Mucosa of rectum (tissue), 2 donors: Measurements from ENCODE around the gene TLR6.

Experiments
- H3K27ac ChIP-seq, 2 donors: one replicate each; pipeline ENCODE4 v1.7.0; 2013; ENCODE audit warnings: inconsistent platforms in 2 of 2, low read depth in 2 of 2, low read length in 2 of 2
- H3K27me3 ChIP-seq, 2 donors: one replicate each; pipeline ENCODE4 v1.7.0; 2013; ENCODE audit warnings: low read length in 2 of 2; ENCODE audit not compliant: control insufficient read depth in 2 of 2, insufficient read depth in 2 of 2
- H3K36me3 ChIP-seq, 2 donors: one replicate each; pipeline ENCODE4 v1.7.0; 2013; ENCODE audit warnings: low read length in 2 of 2; ENCODE audit not compliant: control insufficient read depth in 2 of 2, insufficient read depth in 2 of 2
- H3K4me1 ChIP-seq, 2 donors: one replicate each; pipeline ENCODE4 v1.7.0; 2013; ENCODE audit warnings: low read length in 2 of 2, mild to moderate bottlenecking in 1 of 2; ENCODE audit not compliant: control insufficient read depth in 2 of 2, insufficient read depth in 2 of 2
- H3K4me3 ChIP-seq, 2 donors: one replicate each; pipeline ENCODE4 v1.7.0; 2013; ENCODE audit warnings: low read length in 2 of 2
- H3K9ac ChIP-seq, 2 donors: one replicate each; pipeline ENCODE4 v1.7.0; 2013; ENCODE audit warnings: low read length in 2 of 2, low read depth in 1 of 2, mild to moderate bottlenecking in 1 of 2
- H3K9me3 ChIP-seq, 2 donors: one replicate each; pipeline ENCODE4 v1.7.0; 2013; ENCODE audit warnings: low read length in 2 of 2; ENCODE audit not compliant: control insufficient read depth in 2 of 2
- donor health status: healthy.
- donor health status: Normal muscosa, but diverticular disease.

Gene TLR6

DNA sequence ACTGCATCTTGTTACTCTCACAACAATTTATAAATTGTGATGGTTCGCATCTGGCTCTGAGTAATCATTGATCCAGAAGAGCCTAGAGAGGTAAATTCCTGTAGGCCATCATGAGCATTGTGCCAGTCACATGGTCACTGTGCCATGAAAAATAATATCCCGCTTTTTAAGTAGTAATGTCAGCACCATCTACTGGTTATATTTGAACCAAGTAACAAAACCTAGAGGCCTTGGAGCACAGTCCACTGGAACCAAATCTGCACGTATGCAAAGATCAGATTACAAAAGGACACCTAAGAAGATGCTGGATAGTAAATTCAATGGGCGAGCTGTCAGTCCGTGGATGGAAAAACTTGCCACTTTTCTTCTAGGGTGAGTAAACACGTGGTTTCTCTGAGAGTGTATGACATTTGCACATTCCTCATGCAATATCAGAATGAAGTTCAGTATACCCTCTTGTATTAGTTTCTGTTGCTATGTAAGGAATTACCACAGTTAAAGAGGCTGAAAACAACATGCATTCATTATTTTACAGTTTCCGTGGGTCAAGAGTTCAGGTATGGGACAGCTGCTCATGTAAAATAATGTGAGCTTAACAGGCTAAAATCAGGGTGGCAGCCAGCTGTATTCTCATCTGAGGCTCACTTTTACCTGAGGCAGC is 37.8 kb upstream of the TLR6 start:
- H3K4me1 ChIP-seq = peaks cover 5 to 24% of the 10 kb centered on the region in 2 donors
- no peaks in the 10 kb centered on the region for H3K27me3 ChIP-seq
- H3K4me3 ChIP-seq = no peak overlapping the region
- H3K9me3 ChIP-seq = no peaks in the 10 kb centered on the region
- H3K27ac ChIP-seq = no peak overlapping the region
- H3K9ac ChIP-seq = no peak overlapping the region
- peaks cover 33 to 43% of the 10 kb centered on the region in 2 donors for H3K36me3 ChIP-seq

DNA sequence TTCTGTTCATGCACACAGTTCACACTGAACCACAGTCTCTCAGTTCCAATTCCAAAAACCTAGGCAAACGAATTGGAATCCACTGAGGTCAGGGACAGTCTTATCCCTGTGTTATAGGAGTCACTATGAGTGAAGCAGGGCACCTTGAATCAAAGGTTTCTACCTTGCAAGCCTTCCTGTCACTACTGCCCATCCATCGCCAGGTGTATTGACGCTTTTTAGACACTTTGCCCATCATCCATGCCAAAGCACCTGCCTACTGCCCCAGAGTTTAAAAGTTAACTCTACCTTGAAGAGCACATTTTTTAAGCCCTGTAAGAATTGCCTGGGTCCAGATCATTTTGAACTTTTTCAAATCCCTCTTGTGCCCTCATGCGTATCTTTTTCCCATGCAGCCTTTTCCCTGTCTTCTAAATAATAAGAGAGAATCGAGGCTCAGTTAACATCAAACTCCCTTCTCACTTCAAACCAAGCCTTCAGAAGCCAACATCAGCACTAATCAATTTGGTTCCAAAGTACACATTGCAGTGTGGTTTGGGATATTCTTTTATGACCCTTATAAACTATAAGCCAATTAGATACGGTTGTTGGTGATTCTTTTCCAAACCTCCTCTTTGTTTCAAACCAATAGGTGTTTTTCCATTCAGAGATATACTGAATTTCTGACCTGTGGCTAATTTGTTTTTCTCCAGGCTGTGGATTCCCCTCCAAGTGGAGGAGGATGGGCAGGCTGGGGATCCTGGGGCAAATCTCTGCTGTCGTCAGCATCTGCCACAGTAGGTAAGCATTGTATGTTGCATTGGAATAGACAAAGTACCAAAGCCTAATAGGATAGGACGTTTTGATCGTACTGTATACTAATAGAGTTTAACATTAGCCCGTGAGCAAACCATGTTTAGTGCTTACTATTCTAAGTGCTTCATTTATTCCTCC is 34.7 kb upstream of the TLR6 start:
- peaks cover 5 to 24% of the 10 kb centered on the region in 2 donors for H3K4me1 ChIP-seq
- no peaks in the 10 kb centered on the region for H3K9me3 ChIP-seq
- H3K36me3 ChIP-seq = peaks cover 27 to 28% of the 10 kb centered on the region in 2 donors
- H3K9ac ChIP-seq = no peak overlapping the region
- H3K27ac ChIP-seq = no peak overlapping the region
- peak overlapping the region in 1 of 2 donors; percentile 19 for H3K4me3 ChIP-seq
- no peaks in the 10 kb centered on the region for H3K27me3 ChIP-seq

DNA sequence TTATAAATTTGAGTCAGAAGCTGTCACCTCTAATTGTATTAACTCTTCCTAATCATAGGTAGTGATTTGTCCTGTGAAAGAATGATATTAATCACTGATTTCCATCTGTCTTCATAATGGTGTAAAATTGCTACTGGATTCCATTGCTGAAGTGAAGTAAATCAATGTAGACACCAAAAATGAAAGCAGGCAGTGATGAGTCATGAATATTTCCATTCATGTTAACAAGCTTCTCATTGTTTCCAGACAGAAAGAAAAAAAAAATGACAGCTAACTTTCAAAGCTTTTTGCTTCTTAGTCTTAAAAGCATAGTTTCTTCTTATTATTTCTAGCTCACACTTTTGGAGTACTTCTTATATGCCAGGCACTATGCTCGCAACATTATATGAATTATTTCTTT is 32.5 kb upstream of the TLR6 start:
- H3K9ac ChIP-seq = no peak overlapping the region
- H3K9me3 ChIP-seq = no peaks in the 10 kb centered on the region
- no peak overlapping the region for H3K4me3 ChIP-seq
- peaks cover 8 to 13% of the 10 kb centered on the region in 2 donors for H3K36me3 ChIP-seq
- H3K27ac ChIP-seq = peak overlapping the region; percentile 3 to 10
- no peaks in the 10 kb centered on the region for H3K27me3 ChIP-seq
- peaks cover 5 to 24% of the 10 kb centered on the region in 2 donors for H3K4me1 ChIP-seq

DNA sequence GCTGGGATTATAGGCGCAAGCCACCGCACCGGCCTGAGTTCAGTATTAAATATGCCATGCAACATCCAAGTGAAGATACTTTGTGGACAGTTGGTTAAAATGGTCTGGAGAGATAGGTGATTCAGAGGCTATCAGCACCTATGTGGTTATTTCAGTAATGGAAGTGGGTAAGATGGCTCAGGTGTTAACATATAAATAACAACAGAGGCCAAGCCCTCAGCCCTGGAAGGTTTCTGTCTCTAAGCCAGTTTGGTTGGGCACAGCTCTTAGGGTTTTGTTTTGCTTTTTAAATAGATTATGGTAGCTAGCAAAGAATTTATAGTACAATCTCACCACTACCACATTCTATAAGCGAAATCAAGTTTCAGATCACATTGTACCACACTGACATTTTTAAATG is 27.6 kb upstream of the TLR6 start:
- Histone ChIP-seq H3K9ac (no peak overlapping the region), H3K9me3 (no peaks in the 10 kb centered on the region), H3K4me3 (no peak overlapping the region), H3K4me1 (no peaks in the 10 kb centered on the region), H3K36me3 (peaks cover 16 to 23% of the 10 kb centered on the region in 2 donors), H3K27me3 (no peaks in the 10 kb centered on the region), H3K27ac (no peak overlapping the region)

DNA sequence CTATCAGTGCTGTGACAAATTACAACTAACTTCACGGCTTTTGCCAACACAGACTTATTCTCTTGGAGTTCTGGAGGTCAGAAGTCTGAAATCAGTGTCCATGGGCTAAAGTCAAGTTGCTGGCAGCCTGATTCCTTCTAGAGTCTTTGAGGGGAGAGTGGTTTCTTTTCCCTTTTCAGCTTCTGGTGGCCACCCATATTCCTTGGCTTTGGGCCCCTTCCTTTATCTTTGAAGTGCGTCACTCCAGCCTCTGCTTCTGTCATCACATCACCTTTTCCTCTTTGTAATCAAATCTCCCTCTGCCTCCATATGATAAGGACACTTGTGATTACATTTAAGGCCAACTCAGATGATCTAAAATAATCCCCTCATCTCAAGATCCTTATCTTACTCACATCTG is 20.0 kb upstream of the TLR6 start:
- H3K27ac ChIP-seq = no peak overlapping the region
- H3K36me3 ChIP-seq = peaks cover 24 to 30% of the 10 kb centered on the region in 2 donors
- H3K9ac ChIP-seq = no peak overlapping the region
- H3K27me3 ChIP-seq = no peaks in the 10 kb centered on the region
- no peak overlapping the region for H3K4me3 ChIP-seq
- H3K9me3 ChIP-seq = no peaks in the 10 kb centered on the region
- H3K4me1 ChIP-seq = peaks cover 2 to 18% of the 10 kb centered on the region in 2 donors

DNA sequence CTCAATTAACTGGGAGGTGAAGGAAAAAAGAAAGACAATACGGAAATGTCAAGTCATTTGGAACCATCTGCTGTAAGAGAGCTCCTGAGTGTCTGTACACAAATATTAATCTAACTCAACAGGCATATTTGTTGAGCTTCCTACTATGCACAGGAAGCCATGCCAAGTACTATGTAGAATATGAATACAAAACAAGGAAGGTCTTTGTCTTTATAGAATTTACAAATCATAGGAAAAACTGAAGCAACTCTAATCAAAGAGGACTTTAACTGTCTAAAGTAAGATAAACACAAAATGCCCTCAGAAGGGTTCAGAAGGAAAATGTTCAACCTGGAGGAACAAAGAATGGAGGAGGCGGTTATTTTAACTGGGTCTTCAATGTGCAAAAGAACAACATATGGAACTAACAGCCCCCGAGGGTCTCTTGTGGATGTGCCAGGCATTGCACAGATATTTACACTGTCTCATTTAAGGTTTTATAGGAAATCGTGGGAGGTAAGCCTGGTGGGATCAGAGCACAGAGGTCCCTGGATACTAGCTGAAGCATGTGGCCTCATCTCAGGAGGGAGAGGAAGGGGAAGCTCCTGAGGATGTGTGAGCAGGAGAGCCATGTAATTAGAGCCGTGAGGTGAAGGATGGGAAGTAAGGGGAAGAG is 16.8 kb upstream of the TLR6 start:
- no peak overlapping the region for H3K9ac ChIP-seq
- H3K4me3 ChIP-seq = no peak overlapping the region
- peaks cover 4 to 28% of the 10 kb centered on the region in 2 donors for H3K4me1 ChIP-seq
- no peaks in the 10 kb centered on the region for H3K27me3 ChIP-seq
- peak overlapping the region; percentile 62 to 77 for H3K27ac ChIP-seq
- peaks cover 11 to 18% of the 10 kb centered on the region in 2 donors for H3K36me3 ChIP-seq
- no peaks in the 10 kb centered on the region for H3K9me3 ChIP-seq

DNA sequence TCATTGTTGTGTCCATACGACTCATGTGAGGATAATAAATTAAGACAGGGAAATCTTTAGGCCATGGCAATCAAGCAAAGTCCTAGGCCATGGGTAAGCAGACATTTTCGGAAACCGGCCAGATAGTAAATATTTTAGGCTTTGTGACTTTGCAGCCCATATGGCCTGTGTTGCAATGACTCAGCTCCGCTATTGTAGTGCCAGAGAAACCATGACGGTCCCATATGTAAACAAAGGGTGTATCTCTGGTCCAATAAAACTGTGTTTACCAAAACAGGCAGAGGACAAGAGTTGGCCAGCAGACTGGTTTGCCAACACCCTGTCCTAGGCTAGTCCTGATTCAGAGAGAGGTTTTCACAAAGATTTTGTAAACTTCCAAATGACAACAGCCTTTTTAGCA is 16.0 kb upstream of the TLR6 start:
- Histone ChIP-seq H3K27me3 (no peaks in the 10 kb centered on the region), H3K36me3 (peaks cover 6 to 13% of the 10 kb centered on the region in 2 donors), H3K9me3 (no peaks in the 10 kb centered on the region), H3K4me3 (no peak overlapping the region), H3K9ac (no peak overlapping the region), H3K27ac (peak overlapping the region; percentile 62 to 77), H3K4me1 (peaks cover 5 to 31% of the 10 kb centered on the region in 2 donors)

DNA sequence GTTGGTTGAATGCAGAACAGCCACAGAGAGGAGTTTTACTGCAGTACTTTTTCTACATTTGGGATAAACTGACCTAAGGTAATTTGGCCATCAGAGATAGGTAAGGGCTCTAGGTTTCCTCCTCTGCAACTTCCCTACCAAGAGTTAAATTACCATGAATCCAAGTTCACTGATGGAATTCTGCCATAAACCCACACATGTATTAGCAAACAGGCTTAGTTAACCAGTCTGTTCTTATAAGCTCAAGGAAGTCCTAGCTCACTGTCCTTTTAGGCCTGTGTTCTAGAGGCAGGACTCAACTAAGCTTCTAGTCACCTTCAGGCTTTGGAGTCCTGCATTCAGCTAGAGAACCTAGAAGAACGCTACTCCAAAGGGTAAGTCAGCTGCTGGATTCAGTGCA is 15.0 kb upstream of the TLR6 start:
- H3K4me1 ChIP-seq = peaks cover 9 to 38% of the 10 kb centered on the region in 2 donors
- H3K4me3 ChIP-seq = no peak overlapping the region
- H3K27me3 ChIP-seq = no peaks in the 10 kb centered on the region
- H3K9ac ChIP-seq = no peak overlapping the region
- H3K9me3 ChIP-seq = no peaks in the 10 kb centered on the region
- H3K36me3 ChIP-seq = peaks cover 6 to 10% of the 10 kb centered on the region in 2 donors
- H3K27ac ChIP-seq = peak overlapping the region in 1 of 2 donors; percentile 18

DNA sequence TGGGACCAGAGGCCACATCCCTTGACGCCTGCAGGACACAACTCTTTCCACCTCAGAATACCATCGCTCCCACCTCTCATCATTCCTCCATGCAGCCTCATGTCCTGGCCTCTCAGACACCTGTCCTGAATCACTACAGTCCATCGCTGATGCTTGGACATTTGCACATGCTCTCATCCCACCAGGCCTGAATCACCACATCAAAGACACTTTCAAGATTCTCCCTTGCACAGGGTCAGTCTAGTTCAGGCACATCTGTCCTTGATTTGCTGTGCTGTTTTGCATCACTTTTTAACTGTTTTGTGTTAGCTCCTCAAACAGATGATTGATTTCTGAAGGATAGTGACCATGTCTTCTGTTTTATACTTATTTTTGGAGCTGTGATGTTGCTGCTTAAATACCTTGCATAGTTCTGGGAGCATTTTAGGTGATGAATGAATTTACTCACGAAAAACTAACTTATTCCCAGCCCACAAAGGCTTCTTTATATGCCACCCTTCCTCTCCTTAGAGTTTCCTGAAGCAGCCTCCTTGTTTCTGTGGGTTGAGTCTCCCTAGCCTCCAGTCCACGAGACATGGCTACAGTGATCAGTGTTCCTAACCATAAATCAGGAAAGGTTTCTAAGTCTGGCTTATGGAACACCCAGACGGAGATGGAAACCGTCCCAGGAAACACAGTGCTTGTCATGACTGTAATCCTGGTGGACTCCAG is 13.6 kb upstream of the TLR6 start:
- peaks cover 6 to 10% of the 10 kb centered on the region in 2 donors for H3K36me3 ChIP-seq
- peaks cover 12 to 40% of the 10 kb centered on the region in 2 donors for H3K4me1 ChIP-seq
- H3K9ac ChIP-seq = no peak overlapping the region
- H3K27ac ChIP-seq = no peak overlapping the region
- H3K9me3 ChIP-seq = no peaks in the 10 kb centered on the region
- H3K27me3 ChIP-seq = no peaks in the 10 kb centered on the region
- H3K4me3 ChIP-seq = no peak overlapping the region
